Measurements from ENCODE around the gene NAP1L4.
"Not testable (repeated sequence)": the region's sequence is repeated elsewhere in the genome, so short reads cannot be mapped to it uniquely, and the experiment has no call there.

Gene NAP1L4

DNA sequence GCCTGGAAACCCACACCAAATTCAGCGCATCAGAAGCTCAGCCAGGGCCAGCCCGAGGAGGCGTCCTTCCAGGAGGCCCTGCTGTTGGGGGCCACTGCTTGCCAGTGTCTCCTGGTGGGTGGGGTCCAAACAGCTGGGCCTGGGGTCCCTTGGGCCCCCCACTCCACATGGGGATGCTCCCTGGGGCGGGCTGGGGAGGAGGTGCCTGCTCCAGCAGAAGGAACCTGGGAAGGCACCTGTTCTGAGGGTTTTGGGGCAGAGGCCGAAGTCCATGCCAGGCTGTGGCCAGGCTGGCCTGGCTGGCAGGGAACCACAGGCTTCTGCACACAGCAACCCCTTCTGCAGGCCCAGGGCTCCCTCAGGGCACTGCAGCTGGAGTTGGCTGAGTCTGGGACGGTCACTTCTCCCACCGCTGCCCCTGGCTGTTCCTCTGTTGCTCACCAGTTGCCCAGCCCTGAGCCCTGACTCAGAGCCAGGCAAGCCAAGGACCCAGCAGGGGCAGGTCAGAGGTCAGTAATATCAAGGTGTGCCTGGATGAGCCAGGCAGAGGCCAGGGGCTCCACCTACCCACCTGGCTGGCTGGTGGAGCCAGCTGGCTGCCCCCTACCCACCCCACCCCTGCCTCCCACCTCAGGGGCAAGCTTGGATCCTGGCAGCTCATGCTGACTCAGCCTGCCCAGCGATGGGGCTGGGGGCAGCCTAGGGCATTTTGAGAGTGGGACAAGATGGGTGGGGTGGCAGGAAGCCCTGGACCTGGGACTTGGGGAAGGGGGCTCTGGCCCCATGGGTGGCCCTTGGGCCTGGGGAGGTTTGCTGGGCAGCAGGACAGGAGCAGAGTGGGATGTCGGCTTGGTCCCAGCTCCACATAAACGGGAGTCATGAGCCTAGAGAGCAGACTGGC lies 51.0 kb downstream of the NAP1L4 start:
- H3K4me3 ChIP-seq (ENCODE audit: low read depth, low read length): no peak overlapping the region
- TF ChIP-seq, protein P1, sequence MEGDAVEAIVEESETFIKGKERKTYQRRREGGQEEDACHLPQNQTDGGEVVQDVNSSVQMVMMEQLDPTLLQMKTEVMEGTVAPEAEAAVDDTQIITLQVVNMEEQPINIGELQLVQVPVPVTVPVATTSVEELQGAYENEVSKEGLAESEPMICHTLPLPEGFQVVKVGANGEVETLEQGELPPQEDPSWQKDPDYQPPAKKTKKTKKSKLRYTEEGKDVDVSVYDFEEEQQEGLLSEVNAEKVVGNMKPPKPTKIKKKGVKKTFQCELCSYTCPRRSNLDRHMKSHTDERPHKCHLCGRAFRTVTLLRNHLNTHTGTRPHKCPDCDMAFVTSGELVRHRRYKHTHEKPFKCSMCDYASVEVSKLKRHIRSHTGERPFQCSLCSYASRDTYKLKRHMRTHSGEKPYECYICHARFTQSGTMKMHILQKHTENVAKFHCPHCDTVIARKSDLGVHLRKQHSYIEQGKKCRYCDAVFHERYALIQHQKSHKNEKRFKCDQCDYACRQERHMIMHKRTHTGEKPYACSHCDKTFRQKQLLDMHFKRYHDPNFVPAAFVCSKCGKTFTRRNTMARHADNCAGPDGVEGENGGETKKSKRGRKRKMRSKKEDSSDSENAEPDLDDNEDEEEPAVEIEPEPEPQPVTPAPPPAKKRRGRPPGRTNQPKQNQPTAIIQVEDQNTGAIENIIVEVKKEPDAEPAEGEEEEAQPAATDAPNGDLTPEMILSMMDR (IDR thresholded peaks at IDR 0.05; ENCODE audit: low read depth, low read length): no peak

DNA sequence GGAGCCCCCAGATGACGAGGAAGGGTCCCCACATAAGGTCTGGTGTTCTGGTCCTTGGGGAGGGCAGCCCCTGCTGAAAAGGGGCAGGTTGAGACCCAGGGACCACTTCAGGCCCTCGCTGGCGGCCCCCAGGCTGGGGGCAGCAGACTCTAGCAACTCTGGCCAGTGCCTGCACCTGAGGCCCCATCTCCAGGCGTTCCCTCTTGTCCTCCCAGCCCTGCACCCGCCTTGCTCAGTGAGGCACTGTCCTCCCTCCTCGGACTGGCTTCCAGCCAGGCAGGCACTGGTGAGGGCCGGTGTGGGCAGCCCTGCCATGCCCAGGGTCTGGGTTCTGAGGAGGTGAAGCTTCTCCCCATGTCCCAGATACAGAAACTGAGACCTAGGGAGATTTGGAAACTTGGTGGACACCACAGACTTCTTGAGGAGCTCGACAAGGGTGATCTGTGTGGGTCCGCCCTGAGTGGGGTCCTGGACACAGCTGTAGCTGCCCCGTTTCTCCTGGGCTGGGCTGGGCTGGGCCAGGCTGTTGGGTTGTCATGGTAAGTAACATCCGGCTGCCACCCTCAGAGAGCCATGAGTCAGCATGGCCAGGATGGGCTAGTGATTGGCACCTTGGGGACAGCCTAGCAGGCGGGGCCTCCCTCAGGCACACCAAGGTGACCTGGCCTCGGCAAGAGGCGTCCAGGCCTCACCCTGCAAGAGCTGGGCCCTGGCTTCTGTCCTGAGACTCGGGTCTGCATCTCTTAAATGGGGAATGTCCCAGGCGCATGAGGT lies 51.8 kb downstream of the NAP1L4 start:
- TF ChIP-seq, protein P1 (IDR thresholded peaks at IDR 0.05; ENCODE audit: low read depth, low read length): no peak
- H3K4me3 ChIP-seq (ENCODE audit: low read depth, low read length): no peak overlapping the region

DNA sequence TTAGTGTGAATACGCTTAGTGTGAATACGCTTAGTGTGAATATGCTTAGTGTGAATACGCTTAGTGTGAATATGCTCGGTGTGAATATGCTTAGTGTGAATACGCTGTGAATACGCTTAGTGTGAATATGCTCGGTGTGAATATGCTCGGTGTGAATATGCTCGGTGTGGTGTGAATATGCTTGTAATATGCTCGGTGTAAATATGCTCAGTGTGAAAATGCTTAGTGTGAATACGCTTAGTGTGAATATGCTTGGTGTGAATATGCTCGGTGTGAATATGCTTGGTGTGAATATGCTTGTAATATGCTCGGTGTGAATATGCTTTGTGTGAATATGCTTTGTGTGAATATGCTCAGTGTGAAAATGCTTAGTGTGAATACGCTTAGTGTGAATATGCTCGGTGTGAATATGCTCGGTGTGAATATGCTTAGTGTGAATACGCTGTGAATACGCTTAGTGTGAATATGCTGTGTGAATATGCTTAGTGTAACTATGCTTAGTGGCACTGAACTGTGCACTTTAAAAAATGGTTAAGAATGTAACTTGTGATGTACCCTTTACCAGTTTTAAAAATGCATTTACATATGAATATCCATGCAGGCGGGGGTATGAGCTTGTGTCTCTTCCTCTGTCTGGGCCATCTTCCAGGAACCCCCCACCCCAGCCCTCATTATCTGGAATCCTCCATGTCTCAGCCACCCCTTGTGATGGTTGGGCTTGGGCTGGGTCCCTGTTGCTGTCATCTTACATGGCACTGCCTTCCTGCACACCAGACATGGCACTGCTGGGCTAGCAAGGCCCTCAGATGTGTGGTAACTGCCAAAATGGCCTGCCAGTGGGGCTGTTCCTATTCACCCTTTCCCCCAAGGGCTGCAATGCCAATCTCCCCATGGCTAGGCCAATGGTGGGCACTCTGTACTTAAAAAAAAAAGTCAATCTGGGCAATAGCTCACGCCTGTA lies 53.4 kb downstream of the NAP1L4 start:
- H3K4me3 ChIP-seq (ENCODE audit: low read depth, low read length): not testable (repeated sequence)

DNA sequence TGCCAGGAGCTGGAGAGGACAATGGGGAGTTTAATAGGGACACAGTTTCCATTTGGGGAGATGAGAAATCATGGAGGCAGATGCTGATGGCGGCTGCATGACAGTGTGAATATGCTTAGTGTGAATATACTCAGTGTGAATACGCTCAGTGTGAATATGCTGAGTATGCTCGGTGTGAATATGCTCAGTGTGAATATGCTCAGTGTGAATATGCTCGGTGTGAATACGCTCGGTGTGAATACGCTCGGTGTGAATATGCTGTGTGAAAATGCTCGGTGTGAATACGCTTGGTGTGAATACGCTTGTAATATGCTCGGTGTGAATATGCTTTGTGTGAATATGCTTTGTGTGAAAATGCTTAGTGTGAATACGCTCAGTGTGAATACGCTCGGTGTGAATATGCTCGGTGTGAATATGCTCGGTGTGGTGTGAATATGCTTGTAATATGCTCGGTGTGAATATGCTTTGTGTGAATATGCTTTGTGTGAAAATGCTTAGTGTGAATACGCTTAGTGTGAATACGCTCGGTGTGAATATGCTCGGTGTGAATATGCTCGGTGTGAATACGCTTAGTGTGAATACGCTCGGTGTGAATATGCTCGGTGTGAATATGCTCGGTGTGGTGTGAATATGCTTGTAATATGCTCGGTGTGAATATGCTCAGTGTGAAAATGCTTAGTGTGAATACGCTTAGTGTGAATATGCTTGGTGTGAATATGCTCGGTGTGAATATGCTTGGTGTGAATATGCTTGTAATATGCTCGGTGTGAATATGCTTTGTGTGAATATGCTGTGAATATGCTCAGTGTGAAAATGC lies 54.3 kb downstream of the NAP1L4 start:
- H3K4me3 ChIP-seq (ENCODE audit: low read depth, low read length): not testable (repeated sequence)

DNA sequence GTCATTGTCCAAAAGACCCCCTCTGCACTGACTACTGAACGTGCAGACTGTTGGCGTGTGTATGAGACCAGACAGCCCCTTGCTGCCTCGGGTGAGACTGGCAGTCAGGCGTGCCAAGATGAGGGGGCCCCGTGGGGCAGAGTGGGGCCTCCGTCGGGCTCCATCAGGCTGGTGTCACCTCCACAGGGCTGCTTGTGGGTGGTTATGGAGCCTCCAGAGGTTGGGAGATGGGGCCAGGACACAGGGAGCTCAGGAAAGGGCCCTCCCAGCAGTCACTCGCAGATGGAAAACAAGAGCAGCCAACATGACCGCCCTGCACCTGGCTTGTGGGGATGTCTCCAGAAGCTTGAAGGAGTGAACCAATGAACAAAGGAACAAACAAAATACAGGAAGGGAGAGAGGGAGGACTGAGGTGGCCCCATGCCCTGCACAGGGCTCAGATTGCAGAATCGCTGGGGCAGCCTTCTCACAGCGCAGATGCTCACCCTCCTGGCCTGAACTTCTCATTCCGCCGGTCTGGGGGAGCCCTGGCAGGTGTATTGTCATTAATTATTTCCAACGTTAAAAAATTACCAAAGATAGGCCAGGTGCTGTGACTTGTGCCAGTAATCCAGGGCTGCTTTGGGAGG lies 57.4 kb downstream of the NAP1L4 start:
- TF ChIP-seq, protein P1 (IDR thresholded peaks at IDR 0.05; ENCODE audit: low read depth, low read length): no peak
- H3K4me3 ChIP-seq (ENCODE audit: low read depth, low read length): no peak overlapping the region

DNA sequence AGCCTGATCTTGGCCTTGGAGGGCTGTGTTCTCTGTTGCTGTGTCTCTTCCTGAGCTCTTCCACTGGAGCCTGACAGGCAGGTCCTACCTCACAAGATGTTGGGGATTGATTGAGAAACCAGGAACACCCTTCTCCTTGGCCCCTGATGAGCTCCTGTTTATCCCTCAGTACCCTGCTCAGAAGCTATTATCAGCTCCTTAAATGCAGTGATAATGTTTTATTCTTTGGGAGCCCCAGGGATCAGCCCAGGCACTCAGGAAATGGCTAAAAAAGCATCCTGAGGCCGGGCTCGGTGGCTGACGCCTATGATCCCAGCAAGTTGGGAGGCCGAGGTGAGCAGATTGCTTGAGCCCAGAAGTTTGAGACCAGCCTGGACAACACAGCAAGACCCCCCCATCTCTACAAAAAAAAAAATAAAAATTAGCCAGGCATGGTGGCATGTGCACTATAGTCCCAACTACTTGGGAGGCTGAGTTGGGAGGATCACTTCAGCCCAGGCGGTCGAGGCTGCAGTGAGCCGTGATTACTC lies 58.0 kb downstream of the NAP1L4 start:
- TF ChIP-seq, protein P1 (IDR thresholded peaks at IDR 0.05; ENCODE audit: low read depth, low read length): no peak
- H3K4me3 ChIP-seq (ENCODE audit: low read depth, low read length): no peak overlapping the region

DNA sequence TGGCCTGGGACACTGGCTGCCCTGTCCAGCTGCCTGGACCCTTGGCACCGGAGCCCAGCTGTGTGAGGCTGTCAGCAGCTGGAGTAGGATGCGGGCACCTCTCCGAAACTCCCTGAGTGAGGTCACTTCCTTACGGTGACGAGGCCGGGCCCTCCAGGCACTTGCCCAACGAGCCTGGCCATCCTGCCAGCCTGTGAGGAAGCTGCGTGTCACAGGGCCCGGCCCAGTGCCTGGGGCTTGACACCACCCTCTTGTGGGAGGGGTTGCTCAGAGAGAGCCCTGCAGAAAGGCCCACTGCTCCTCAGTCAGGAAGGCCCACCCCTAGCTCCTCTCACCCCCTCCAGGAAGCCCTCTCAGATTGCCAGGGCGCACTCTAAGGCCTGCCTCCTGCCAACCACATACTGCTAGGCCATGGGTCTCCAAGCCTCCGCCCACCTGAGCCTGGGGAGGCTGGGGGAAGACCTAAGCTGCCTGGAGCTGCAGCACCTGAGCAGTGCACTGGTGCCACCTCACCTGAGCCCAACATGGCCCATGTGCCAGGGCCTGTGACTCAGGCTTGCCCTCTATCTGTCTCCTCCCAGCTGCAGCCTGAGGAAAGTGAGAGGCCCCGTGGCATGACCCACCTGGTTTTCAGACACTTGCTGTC lies 58.6 kb downstream of the NAP1L4 start:
- no peak overlapping the region for H3K4me3 ChIP-seq (ENCODE audit: low read depth, low read length)
- TF ChIP-seq, protein P1 (IDR thresholded peaks at IDR 0.05; ENCODE audit: low read depth, low read length): no peak

Data from WI38 (cell line).